Duodenal mucosa (tissue), 2 donors: ENCODE results near the gene XXYLT1.

Experiments used
- H3K27ac ChIP-seq: one replicate; pipeline ENCODE4 v1.7.0; 2013; ENCODE audit warnings: low read depth, low read length
- H3K27me3 ChIP-seq, 2 donors: one replicate each; pipeline ENCODE4 v1.7.0; 2013; ENCODE audit warnings: low read length in 2 of 2, control low read depth in 1 of 2; ENCODE audit not compliant: insufficient read depth in 2 of 2, control insufficient read depth in 1 of 2
- H3K36me3 ChIP-seq, 2 donors: one replicate each; pipeline ENCODE4 v1.7.0; 2013; ENCODE audit warnings: low read length in 2 of 2, control low read depth in 1 of 2; ENCODE audit not compliant: insufficient read depth in 2 of 2, control insufficient read depth in 1 of 2
- H3K4me1 ChIP-seq, 2 donors: one replicate each; pipeline ENCODE4 v1.7.0; 2013; ENCODE audit warnings: low read length in 2 of 2, control low read depth in 1 of 2; ENCODE audit not compliant: insufficient read depth in 2 of 2, control insufficient read depth in 1 of 2
- H3K4me3 ChIP-seq, 2 donors: one replicate each; pipeline ENCODE4 v1.7.0; 2013; ENCODE audit warnings: low read length in 2 of 2, low read depth in 1 of 2
- H3K9ac ChIP-seq, 2 donors: one replicate each; pipeline ENCODE4 v1.7.0; 2013; ENCODE audit warnings: low read length in 2 of 2, low read depth in 1 of 2
- H3K9me3 ChIP-seq, 2 donors: one replicate each; pipeline ENCODE4 v1.7.0; 2013; ENCODE audit warnings: low read length in 2 of 2, control low read depth in 1 of 2; ENCODE audit not compliant: control insufficient read depth in 1 of 2

XXYLT1 gene

DNA sequence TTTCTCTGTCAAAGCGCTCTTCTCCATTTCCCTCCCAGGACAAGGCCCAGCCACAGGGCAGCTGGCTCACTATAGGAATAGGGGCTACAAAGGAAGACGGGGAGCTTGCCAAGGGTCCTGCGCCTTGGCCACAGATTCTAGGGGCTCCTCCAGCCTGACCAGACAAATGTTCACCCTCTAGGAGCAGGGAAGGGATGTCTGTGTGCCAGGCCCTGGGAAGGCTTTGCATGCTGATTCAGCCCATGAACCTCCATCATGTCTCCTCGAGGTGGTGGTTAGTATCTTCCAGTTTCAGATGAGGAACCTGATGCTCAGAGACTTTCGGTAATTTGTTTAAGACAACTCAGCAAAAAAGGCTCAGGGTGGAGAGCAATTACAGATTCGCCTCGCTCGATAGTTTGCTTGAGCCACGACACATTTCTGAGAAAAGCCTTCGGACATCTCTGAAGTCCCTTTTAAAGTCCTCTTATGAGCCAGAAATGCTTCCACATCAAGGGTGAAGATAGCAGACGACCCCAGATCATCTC lies 110.0 kb downstream of the XXYLT1 start:
- Histone ChIP-seq H3K4me1 (peaks cover 25 to 30% of the 10 kb centered on the region in 2 donors), H3K27me3 (no peaks in the 10 kb centered on the region), H3K36me3 (no peaks in the 10 kb centered on the region), H3K9ac (no peak overlapping the region), H3K9me3 (no peaks in the 10 kb centered on the region), H3K4me3 (no peak overlapping the region), H3K27ac (peak overlapping the region; percentile 60)

GRCh38 chr3:195160257-195160898 lies 110.6 kb downstream of the XXYLT1 start:
- Histone ChIP-seq H3K9me3 (no peaks in the 10 kb centered on the region), H3K4me1 (peaks cover 31 to 35% of the 10 kb centered on the region in 2 donors), H3K27ac (peak overlapping the region; percentile 60), H3K9ac (no peak overlapping the region), H3K27me3 (no peaks in the 10 kb centered on the region), H3K4me3 (no peak overlapping the region), H3K36me3 (no peaks in the 10 kb centered on the region)

DNA sequence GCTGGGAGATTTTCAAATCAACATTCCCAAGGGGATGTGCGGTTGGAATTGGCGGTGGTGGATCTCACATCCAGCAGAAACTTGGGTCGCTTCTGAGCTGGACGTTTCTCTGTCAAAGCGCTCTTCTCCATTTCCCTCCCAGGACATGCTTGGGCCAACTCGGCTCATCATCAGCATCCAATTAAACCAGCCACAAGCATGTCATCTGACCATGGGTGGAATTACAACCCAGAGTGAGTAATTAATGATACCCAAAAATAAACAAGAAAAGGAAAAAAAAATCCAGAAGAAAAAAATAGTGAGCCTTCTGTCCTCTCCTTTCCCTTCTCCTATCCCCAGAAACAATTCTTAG lies 111.2 kb downstream of the XXYLT1 start:
- no peak overlapping the region for H3K27ac ChIP-seq
- H3K27me3 ChIP-seq, result no peaks in the 10 kb centered on the region
- H3K4me1 ChIP-seq, result peaks cover 37 to 41% of the 10 kb centered on the region in 2 donors
- H3K9ac ChIP-seq, result no peak overlapping the region
- H3K4me3 ChIP-seq, result no peak overlapping the region
- H3K9me3 ChIP-seq, result no peaks in the 10 kb centered on the region
- H3K36me3 ChIP-seq, result no peaks in the 10 kb centered on the region

DNA sequence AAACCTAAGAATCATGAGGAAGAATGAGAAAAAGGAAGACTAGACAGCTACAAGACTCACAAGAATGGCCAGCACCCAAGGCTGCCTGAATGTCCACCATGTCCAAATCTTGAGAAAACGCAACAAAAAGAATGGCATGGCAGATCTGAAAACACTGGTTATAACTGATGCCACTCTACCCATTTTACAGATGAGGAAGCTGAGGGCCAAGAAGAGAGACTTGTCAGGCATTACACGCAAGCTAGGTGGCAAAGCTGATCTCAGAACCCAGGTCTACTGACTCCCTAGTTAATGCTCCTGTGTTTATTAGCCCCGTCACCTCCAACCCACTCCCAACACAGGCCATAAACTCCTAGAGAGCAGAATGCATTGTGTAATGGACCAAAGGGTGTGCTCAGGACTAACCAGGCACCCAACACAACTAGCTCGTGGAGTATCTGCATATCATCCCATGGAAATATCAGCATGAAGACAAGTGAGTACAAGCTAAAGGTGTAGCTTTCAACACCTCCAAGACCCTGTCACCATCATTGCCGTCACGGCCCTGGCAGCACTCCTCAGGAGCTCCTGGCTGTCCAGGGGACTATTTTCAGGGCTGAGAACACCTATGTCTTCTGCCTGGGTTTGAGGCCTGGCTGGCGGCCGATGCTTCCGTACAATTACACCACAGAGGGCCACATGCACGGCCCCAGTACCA lies 111.7 kb downstream of the XXYLT1 start:
- Histone ChIP-seq H3K27me3 (no peaks in the 10 kb centered on the region), H3K4me3 (no peak overlapping the region), H3K36me3 (no peaks in the 10 kb centered on the region), H3K4me1 (peaks cover 42 to 47% of the 10 kb centered on the region in 2 donors), H3K9ac (no peak overlapping the region), H3K9me3 (no peaks in the 10 kb centered on the region), H3K27ac (peak overlapping the region; percentile 14)

DNA sequence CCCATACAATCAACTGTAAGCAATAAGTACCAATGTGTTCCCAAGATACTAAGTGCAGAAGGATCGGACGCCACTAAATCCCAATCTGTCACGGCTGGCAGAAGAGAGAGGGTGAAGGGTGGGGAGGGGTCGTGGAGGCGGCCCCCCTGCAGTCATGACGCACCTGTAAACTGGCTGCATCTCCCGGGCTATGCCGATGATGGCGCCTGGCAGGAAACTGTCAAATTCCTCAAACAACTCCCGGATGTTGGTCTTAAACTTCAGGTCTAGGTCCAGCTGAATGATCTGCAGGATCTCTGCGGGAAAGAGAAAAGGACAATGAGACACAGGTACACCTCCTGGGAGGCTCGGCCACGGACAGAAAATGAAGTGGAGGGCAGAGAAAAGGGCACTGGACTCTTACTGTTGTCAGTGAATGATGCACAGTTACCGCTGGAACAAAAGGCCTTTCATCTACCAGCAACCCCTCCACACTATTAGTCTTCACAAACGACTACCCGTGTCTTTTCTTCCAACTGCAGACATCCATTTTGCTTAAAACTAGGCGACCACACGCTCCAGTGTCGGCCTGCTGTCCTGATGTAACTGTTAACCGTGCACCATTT lies 114.6 kb downstream of the XXYLT1 start:
- Histone ChIP-seq H3K27ac (no peak overlapping the region), H3K4me3 (no peak overlapping the region), H3K9me3 (no peaks in the 10 kb centered on the region), H3K27me3 (no peaks in the 10 kb centered on the region), H3K9ac (no peak overlapping the region), H3K36me3 (no peaks in the 10 kb centered on the region), H3K4me1 (peaks cover 46 to 55% of the 10 kb centered on the region in 2 donors)

DNA sequence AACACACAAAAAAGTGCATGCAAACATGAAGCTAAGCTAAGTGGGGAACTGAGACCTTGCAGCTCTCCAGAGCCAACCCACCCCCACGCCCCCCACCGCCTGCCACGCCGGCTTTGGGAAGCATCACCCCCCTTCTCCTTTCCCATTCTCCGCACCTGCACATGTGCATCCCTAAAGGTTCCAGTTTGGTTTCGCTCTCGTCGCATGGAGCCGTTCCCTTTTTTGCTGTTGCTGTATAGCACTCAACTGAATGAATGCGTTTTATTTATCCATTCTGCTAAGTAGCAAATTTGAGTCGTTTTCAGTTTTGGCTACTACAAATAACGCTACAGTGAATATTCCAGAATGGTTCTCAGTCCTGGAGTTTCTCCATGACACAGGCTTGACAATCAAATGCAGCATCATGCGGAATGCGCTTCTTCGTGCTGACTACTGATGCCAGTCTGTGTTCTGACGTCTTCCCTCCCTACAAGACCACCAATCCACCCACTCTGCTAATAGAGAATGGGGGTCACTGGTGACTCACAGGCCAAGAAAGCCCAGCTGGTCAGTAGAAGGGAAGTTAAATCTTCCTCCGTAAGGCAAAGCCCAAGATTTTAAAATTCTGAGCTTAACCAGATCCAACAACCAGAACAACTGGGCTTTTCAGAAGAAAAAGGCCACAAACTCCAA lies 115.3 kb downstream of the XXYLT1 start:
- Histone ChIP-seq H3K4me1 (peaks cover 49 to 52% of the 10 kb centered on the region in 2 donors), H3K9me3 (no peaks in the 10 kb centered on the region), H3K9ac (peak overlapping the region in 1 of 2 donors; percentile 6), H3K4me3 (no peak overlapping the region), H3K27me3 (no peaks in the 10 kb centered on the region), H3K36me3 (no peaks in the 10 kb centered on the region), H3K27ac (no peak overlapping the region)

- Histone ChIP-seq H3K27ac (peak overlapping the region; percentile 35), H3K9ac (peak overlapping the region in 1 of 2 donors; percentile 39), H3K27me3 (no peaks in the 10 kb centered on the region), H3K9me3 (no peaks in the 10 kb centered on the region), H3K4me1 (peaks cover 49 to 51% of the 10 kb centered on the region in 2 donors), H3K4me3 (peak overlapping the region in 1 of 2 donors; percentile 26), H3K36me3 (no peaks in the 10 kb centered on the region)
Observed at GRCh38 chr3:195154793-195155535, 116.0 kb downstream of the XXYLT1 start.

- peak overlapping the region in 1 of 2 donors; percentile 39 for H3K9ac ChIP-seq
- no peak overlapping the region for H3K4me3 ChIP-seq
- peak overlapping the region; percentile 35 for H3K27ac ChIP-seq
- no peaks in the 10 kb centered on the region for H3K36me3 ChIP-seq
- no peaks in the 10 kb centered on the region for H3K27me3 ChIP-seq
- H3K4me1 ChIP-seq, result peaks cover 49% of the 10 kb centered on the region in 2 donors
- H3K9me3 ChIP-seq, result no peaks in the 10 kb centered on the region
Observed at GRCh38 chr3:195154111-195154791, 116.7 kb downstream of the XXYLT1 start.

GRCh38 chr3:195153653-195154052 lies 117.3 kb downstream of the XXYLT1 start:
- H3K4me3 ChIP-seq, result no peak overlapping the region

More at GRCh38 chr3:195153653-195154052, 117.3 kb downstream of the XXYLT1 start:
- Histone ChIP-seq H3K9ac (peak overlapping the region in 1 of 2 donors; percentile 19), H3K27ac (peak overlapping the region; percentile 33), H3K9me3 (no peaks in the 10 kb centered on the region), H3K36me3 (no peaks in the 10 kb centered on the region), H3K4me1 (peaks cover 51 to 54% of the 10 kb centered on the region in 2 donors), H3K27me3 (no peaks in the 10 kb centered on the region)
